GM13977 (cell line): ENCODE results near the gene MPHOSPH8.

ENCODE experiments used
- DNase-seq: peaks from one replicate; pipeline ENCODE4 v3.0.0; 2012; ENCODE audit warnings: low spot score
- in situ Hi-C: fragments of 300-500 bp; cut with MboI; formaldehyde crosslinking; loops from one replicate; pipeline ENCODE4 v1.12.0; 2022; ENCODE audit warnings: low sequenced_read_pairs, low pct_unique_long_range_greater_than_20kb, mixed read lengths, inconsistent platforms; ENCODE audit not compliant: unreplicated experiment
- TF ChIP-seq, protein P1 (sequence below): IDR thresholded peaks from 2 replicates; pipeline ENCODE4 v1.5.1; 2012; ENCODE audit warnings: mild to moderate bottlenecking, control low read depth; ENCODE audit not compliant: insufficient read depth; ENCODE audit errors: extremely low read depth, missing control alignments

MPHOSPH8 gene

DNA sequence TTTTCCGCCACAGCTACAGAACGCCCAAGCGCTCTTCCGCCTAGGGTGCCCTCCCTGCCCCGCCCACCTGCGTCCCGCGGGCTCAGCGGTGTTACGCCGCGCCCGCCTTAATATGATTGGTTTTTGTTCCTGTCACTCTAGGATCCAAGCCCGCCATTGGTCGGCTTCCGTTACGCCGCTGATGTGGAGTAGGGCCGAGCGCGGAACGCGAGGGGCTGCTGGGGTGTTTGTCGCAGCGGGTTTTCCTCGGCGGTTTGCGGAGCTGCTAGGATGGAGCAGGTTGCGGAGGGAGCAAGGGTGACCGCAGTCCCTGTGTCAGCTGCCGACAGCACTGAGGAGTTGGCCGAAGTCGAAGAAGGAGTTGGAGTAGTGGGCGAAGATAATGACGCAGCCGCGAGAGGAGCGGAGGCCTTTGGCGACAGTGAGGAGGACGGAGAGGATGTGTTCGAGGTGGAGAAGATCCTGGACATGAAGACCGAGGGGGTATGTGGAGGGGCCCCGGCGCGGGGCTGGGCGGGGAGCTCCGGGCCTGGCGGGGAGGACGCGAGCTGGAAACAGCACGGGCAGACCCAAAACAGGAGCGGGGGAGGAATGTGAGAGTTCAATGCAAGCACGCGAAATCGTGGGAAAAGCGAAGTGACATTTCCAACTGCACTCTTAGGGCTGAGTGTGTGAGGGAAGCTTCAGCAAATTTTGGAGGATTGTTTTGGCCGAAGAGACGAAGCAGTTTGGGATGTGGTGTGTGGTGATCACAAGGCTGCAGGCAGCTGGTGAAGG lies at the start of gene MPHOSPH8:
TSS of gene MPHOSPH8 (plus strand) at position 181 of the 777 bp plus-strand sequence. CDS start at position 271, 90 bp downstream.
- TF ChIP-seq, protein P1, sequence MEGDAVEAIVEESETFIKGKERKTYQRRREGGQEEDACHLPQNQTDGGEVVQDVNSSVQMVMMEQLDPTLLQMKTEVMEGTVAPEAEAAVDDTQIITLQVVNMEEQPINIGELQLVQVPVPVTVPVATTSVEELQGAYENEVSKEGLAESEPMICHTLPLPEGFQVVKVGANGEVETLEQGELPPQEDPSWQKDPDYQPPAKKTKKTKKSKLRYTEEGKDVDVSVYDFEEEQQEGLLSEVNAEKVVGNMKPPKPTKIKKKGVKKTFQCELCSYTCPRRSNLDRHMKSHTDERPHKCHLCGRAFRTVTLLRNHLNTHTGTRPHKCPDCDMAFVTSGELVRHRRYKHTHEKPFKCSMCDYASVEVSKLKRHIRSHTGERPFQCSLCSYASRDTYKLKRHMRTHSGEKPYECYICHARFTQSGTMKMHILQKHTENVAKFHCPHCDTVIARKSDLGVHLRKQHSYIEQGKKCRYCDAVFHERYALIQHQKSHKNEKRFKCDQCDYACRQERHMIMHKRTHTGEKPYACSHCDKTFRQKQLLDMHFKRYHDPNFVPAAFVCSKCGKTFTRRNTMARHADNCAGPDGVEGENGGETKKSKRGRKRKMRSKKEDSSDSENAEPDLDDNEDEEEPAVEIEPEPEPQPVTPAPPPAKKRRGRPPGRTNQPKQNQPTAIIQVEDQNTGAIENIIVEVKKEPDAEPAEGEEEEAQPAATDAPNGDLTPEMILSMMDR: no peak
- in situ Hi-C loops: no loop called here
- peak; percentile 96 for DNase-seq

DNA sequence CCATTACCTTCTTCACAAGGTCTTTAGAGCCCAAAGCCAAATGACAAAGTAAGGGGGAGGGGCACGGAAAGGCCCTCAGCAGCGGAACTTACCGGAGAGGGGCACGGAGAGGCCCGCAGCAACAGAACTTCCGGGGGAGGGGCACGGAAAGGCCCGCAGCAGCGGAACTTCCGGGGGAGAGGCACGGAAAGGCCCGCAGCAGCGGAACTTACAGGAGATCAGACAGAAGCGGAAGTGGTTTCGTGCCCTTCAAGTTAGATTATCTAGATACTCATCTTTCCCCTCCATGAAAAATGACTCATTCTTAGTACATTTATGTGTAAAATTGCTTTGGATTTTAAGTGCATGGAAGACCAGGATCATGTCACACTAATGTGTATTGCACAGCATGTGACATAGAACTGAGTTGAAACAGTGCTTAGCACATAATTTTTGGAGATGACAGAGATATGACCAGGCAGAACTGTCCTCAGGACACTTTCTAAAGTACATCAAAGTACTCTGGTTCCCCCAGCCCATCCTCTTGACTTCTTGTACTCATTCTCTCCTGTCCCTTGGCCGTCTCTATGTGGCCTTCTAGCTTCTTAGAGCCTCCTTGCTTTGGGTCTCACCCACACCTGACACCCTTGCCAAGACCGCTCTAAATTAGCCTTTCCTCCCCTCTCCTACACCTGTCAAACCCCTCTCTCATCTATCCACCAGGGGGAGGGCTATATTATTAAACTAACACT lies 46.4 kb upstream of the MPHOSPH8 start:
- TF ChIP-seq, protein P1: peak; percentile 31
- in situ Hi-C loops: loop anchor here (25.0 kb wide), 1 partner anchor 100 kb away; no protein-coding TSS in a partner anchor
- peak; percentile 63 for DNase-seq

- DNase-seq: peak; percentile 46
- in situ Hi-C loops: loop anchor here (25.0 kb wide), 1 partner anchor 100 kb away; no protein-coding TSS in a partner anchor
- TF ChIP-seq, protein P1: peak; percentile 72
These were observed 45.7 kb upstream of the MPHOSPH8 start for GRCh38 chr13:19587635-19588300.

DNA sequence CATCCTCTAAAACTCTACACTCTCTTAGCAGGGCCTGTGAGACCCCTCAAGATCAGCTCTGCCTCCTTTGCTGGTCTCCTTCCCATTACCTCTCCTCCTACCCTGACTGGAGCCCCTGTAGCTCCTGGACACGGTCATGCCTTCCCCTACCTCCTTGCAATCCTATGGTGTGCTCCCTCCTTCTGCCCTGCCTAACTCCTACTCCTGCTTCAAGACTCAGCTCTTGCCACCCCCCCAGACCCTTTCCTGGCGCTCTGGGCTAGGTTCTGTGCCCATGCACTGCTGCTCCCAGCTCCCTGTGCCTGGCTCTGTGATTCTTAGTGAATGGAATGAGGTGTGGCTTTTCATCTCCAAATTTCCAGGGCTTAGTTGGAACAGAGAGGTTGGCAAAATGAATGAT lies 44.1 kb upstream of the MPHOSPH8 start:
- TF ChIP-seq, protein P1: no peak
- no peak for DNase-seq
- in situ Hi-C loops: loop anchor here (25.0 kb wide), 1 partner anchor 98 kb away; no protein-coding TSS in a partner anchor

DNA sequence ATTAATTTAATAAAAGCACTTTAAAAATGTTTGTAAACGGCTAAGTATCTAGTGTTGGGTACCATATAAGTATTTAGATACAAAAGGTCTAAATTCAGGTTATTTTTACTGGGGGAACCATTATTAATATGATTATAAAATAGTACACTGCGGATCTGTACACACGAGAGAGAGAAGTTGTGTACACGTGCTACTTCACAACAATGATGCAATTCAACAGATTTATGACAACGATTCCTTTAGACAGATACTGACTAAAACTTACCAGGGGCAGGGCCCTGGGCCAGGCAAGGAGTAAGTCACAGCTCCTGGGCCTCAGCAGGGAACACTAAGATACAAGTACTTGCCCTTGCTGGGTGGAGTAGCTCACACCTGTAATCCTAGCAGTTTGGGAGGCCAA lies 43.0 kb upstream of the MPHOSPH8 start:
- TF ChIP-seq, protein P1: no peak
- in situ Hi-C loops: loop anchor here (25.0 kb wide), 1 partner anchor 97 kb away; no protein-coding TSS in a partner anchor
- no peak for DNase-seq

DNA sequence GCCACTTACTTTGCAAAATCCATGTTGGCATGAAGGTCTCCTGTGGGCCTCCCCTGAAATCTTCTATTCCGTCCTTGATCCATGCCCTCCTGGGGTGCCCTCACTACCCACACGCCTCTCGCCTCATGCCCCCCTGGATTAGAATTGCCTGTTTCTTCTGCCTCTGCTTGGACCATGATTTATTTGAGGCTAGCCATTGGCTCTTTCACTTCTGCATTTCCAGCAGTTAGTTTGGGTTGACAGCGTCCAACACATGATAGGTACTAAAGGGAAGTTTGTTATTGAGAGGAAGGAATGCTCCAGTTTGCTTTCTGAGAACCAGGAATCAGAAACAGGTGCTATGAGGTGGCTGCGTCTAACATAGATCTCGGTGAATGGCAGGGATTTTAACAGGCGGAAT lies 41.6 kb upstream of the MPHOSPH8 start:
- TF ChIP-seq, protein P1: no peak
- no peak for DNase-seq
- in situ Hi-C loops: loop anchor here (25.0 kb wide), 1 partner anchor 95 kb away; no protein-coding TSS in a partner anchor
